Measurements from ENCODE around the gene ZNF281. TPM values are rescaled to one million over a fixed set of nuclear protein-coding genes. Genes with fewer than 3 reads are reported as not detected.

Gene ZNF281
- total RNA-seq, 1 donor from 2014 or later = 36.2 TPM

GRCh38 chr1:200401708-200402107 is 8.1 kb downstream of the ZNF281 start:
- H3K4me2 ChIP-seq (ENCODE audit: low read length) = no peak overlapping the region
- peaks cover 26% of the 10 kb centered on the region for H3K36me3 ChIP-seq (ENCODE audit: insufficient read depth, low read length)
- no peak overlapping the region for H2AFZ ChIP-seq (ENCODE audit: low read depth, low read length)
- H3K9me3 Mint-ChIP-seq (ENCODE audit: unreplicated experiment) = no peaks in the 10 kb centered on the region
- TF ChIP-seq CTCF (IDR thresholded peaks at IDR 0.05; ENCODE audit: insufficient read depth, low read depth, low read length) = no peak
- no peaks in the 10 kb centered on the region for H3K9me3 ChIP-seq (ENCODE audit: insufficient read depth, low read depth, low read length)
- H3K79me2 ChIP-seq (ENCODE audit: insufficient read depth, low read length) = peaks cover 62% of the 10 kb centered on the region
- peaks cover 30% of the 10 kb centered on the region for H4K20me1 ChIP-seq (ENCODE audit: insufficient read depth, low read length)
- H3K4me3 ChIP-seq (ENCODE audit: insufficient read depth, low read depth, low read length) = no peak overlapping the region
- peaks cover 13% of the 10 kb centered on the region for H3K36me3 Mint-ChIP-seq (ENCODE audit: low read depth, unreplicated experiment)
- DNase-seq (ENCODE audit: low read depth) (no peak), FAIRE-seq (no peak)
- no peaks in the 10 kb centered on the region for H3K27me3 Mint-ChIP-seq (ENCODE audit: low read depth, unreplicated experiment)
- H3K9ac ChIP-seq (ENCODE audit: low read length) = no peak overlapping the region
- peaks cover 1% of the 10 kb centered on the region for H3K4me1 ChIP-seq (ENCODE audit: insufficient read depth, low read length)
- no peak overlapping the region for H3K4me3 Mint-ChIP-seq (ENCODE audit: unreplicated experiment)
- no peak overlapping the region for H3K27ac ChIP-seq (ENCODE audit: low read depth, low read length)
- H3K27ac Mint-ChIP-seq (ENCODE audit: unreplicated experiment) = no peak overlapping the region
- no peaks in the 10 kb centered on the region for H3K27me3 ChIP-seq (ENCODE audit: insufficient read depth, low read length)
- peaks cover 24% of the 10 kb centered on the region for H3K4me1 Mint-ChIP-seq (ENCODE audit: low read depth, unreplicated experiment)

GRCh38 chr1:200401263-200401662 is 8.6 kb downstream of the ZNF281 start:
- H2AFZ ChIP-seq (ENCODE audit: low read depth, low read length) = no peak overlapping the region
- H3K36me3 ChIP-seq (ENCODE audit: insufficient read depth, low read length) = peaks cover 21% of the 10 kb centered on the region
- no peaks in the 10 kb centered on the region for H3K9me3 ChIP-seq (ENCODE audit: insufficient read depth, low read depth, low read length)
- H3K9ac ChIP-seq (ENCODE audit: low read length) = no peak overlapping the region
- no peaks in the 10 kb centered on the region for H3K27me3 ChIP-seq (ENCODE audit: insufficient read depth, low read length)
- H3K27me3 Mint-ChIP-seq (ENCODE audit: low read depth, unreplicated experiment) = no peaks in the 10 kb centered on the region
- no peak for TF ChIP-seq EZH2 (IDR thresholded peaks at IDR 0.05; ENCODE audit: insufficient read depth, low read length)
- no peak for TF ChIP-seq CTCF (IDR thresholded peaks at IDR 0.05; ENCODE audit: insufficient read depth, low read depth, low read length)
- no peaks in the 10 kb centered on the region for H3K9me3 Mint-ChIP-seq (ENCODE audit: unreplicated experiment)
- H3K4me3 Mint-ChIP-seq (ENCODE audit: unreplicated experiment) = no peak overlapping the region
- no peak overlapping the region for H3K4me2 ChIP-seq (ENCODE audit: low read length)
- no peak overlapping the region for H3K4me3 ChIP-seq (ENCODE audit: insufficient read depth, low read depth, low read length)
- peaks cover 12% of the 10 kb centered on the region for H3K36me3 Mint-ChIP-seq (ENCODE audit: low read depth, unreplicated experiment)
- peaks cover 26% of the 10 kb centered on the region for H4K20me1 ChIP-seq (ENCODE audit: insufficient read depth, low read length)
- H3K27ac ChIP-seq (ENCODE audit: low read depth, low read length) = no peak overlapping the region
- FAIRE-seq (peak; percentile 29), DNase-seq (ENCODE audit: low read depth) (no peak)
- H3K4me1 ChIP-seq (ENCODE audit: insufficient read depth, low read length) = no peaks in the 10 kb centered on the region
- H3K4me1 Mint-ChIP-seq (ENCODE audit: low read depth, unreplicated experiment) = peaks cover 24% of the 10 kb centered on the region
- H3K79me2 ChIP-seq (ENCODE audit: insufficient read depth, low read length) = peaks cover 57% of the 10 kb centered on the region
- no peak overlapping the region for H3K27ac Mint-ChIP-seq (ENCODE audit: unreplicated experiment)

GRCh38 chr1:200400556-200400955 is 9.3 kb downstream of the ZNF281 start:
- no peak overlapping the region for H3K4me3 Mint-ChIP-seq (ENCODE audit: unreplicated experiment)
- TF ChIP-seq CTCF (IDR thresholded peaks at IDR 0.05; ENCODE audit: insufficient read depth, low read depth, low read length) (no peak), EZH2 (IDR thresholded peaks at IDR 0.05; ENCODE audit: insufficient read depth, low read length) (no peak)
- DNase-seq (ENCODE audit: low read depth) (no peak), FAIRE-seq (peak; percentile 26)
- no peak overlapping the region for H3K4me2 ChIP-seq (ENCODE audit: low read length)
- peaks cover 19% of the 10 kb centered on the region for H4K20me1 ChIP-seq (ENCODE audit: insufficient read depth, low read length)
- H3K36me3 Mint-ChIP-seq (ENCODE audit: low read depth, unreplicated experiment) = peaks cover 10% of the 10 kb centered on the region
- no peaks in the 10 kb centered on the region for H3K4me1 ChIP-seq (ENCODE audit: insufficient read depth, low read length)
- no peaks in the 10 kb centered on the region for H3K9me3 Mint-ChIP-seq (ENCODE audit: unreplicated experiment)
- H3K36me3 ChIP-seq (ENCODE audit: insufficient read depth, low read length) = peaks cover 18% of the 10 kb centered on the region
- no peak overlapping the region for H3K9ac ChIP-seq (ENCODE audit: low read length)
- peaks cover 24% of the 10 kb centered on the region for H3K4me1 Mint-ChIP-seq (ENCODE audit: low read depth, unreplicated experiment)
- no peaks in the 10 kb centered on the region for H3K9me3 ChIP-seq (ENCODE audit: insufficient read depth, low read depth, low read length)
- H3K27ac Mint-ChIP-seq (ENCODE audit: unreplicated experiment) = no peak overlapping the region
- H3K27me3 Mint-ChIP-seq (ENCODE audit: low read depth, unreplicated experiment) = no peaks in the 10 kb centered on the region
- no peak overlapping the region for H3K27ac ChIP-seq (ENCODE audit: low read depth, low read length)
- H3K79me2 ChIP-seq (ENCODE audit: insufficient read depth, low read length) = peaks cover 50% of the 10 kb centered on the region
- H2AFZ ChIP-seq (ENCODE audit: low read depth, low read length) = no peak overlapping the region
- no peak overlapping the region for H3K4me3 ChIP-seq (ENCODE audit: insufficient read depth, low read depth, low read length)
- H3K27me3 ChIP-seq (ENCODE audit: insufficient read depth, low read length) = no peaks in the 10 kb centered on the region
